ENCODE measurements around the gene PPP1R9A.
"Not testable (repeated sequence)": the region's sequence is repeated elsewhere in the genome, so short reads cannot be mapped to it uniquely, and the experiment has no call there.

The PPP1R9A gene

DNA sequence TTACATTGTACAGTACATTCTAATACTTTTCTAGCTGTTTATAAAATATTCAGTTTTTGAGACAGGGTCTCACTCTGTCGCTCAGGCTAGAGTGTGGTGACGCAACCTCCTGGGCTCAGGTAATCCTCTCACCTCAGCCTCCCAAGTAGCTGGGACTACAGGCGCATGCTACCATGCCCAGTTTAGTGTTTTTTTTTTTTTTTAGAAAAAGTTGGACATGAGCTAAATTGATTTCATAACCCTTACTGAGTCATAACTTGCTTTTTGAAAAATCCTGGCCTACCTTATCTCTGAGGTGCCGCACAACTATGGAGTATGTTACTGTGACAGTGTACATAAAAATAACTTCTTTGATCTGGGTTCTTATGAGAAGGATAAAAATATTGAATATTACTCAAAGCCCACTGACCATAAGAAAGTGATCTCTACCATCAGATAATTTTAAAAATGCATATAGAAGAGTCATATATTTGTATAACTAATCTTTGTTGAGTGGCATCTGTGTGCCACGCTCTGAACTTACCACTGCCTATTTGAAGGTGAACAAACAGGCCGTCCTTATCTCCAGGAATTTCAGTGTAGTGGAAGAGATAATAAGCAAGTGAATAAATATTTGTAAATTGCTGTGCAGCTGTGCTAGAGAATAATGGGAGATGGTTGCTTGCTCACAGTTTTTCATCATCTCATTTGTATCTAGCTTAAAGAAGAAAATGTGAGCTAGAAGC is 73.2 kb downstream of the PPP1R9A start:
- DNase-seq = no peak

DNA sequence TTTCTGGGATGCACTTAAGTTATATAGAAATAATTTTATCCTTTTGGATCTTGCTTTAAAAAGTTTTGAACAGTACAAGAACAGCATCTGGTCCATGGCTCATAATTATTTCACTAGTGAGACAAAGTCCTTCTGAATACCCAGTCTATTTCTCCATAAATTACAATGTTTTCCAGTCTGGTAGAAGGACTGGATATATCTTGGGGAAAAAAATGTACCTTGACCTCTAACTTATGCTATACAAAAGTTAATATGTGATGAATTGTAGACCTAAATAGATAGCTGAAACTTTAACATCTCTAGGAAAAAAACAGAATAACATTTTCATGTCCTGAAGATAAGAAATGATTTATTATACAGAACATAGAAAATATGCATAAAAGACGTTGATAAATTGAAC is 88.5 kb downstream of the PPP1R9A start:
- no peak for DNase-seq

DNA sequence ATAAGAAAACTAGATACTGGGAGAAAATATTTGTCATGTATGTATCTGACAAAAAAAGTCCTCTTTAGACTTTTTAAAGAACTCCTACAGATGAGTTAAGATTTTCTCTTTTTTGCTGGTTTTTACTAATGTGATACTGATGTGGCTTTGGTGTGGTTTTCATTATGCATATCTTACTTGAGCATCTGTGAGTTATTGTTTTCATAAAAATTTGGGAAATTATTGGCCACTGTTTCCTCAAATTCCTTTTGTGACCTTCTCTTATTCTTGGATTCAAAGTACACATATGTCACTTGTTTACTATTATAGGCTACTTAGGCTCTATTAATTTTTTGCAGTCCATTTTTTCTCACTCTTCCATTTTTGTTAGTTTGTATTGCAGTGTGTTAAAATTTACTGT is 89.0 kb downstream of the PPP1R9A start:
- no peak for DNase-seq

DNA sequence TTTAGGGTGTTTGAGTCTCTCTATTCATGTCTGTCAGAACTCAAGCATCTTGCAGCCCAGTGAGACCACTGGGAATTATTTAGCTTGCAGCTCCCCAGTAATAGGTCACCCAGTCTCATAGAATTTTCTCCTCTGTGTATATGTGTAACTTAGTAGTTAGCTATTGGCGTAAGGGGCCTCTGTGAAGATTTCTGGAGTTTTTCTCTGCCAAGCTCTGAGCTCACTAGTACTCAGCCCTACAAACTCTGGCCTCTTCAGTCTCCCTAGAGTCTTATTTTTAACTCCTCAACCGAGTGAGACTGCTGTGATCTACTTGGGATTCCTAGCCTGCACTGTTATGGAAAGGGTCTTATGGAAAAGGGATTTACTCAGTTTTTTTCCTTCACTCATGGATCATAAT is 90.2 kb downstream of the PPP1R9A start:
- no peak for DNase-seq

DNA sequence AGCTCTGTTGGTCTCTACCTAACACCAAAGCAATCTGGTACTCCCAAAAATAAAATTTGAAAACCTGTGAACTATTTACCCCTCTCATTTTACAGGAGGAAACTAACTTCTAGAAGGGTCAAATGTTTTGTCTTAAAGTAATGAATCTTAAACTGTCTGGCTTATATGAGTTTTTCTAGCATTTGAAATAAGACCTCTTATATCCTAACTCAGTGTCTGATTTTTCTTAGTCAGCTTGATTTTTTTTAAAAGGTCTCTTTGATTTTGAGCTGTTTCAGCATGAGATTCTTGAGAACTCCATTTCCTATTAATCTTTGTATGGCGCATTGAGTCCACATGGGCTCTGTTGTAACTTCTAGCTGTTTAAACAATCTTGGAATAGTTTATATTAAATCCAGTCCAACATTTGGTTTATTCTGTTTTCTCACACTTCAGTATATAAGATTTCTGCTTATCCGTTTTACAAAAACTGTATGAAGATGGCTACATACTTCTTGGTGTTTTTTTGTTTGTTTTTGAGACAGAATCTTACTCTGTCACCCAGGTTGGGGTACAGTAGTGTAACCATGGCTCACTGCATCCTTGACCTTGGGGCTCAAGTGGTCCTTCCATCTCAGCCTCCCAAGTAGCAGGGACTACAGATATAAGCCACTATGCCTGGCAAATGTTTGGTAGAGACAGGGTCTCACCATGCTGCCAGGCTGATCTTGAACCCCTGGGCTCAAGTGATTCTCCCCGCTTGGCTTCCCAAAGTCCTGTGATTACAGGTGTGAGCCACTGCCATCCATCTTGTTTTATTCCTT is 91.1 kb downstream of the PPP1R9A start:
- DNase-seq = no peak

DNA sequence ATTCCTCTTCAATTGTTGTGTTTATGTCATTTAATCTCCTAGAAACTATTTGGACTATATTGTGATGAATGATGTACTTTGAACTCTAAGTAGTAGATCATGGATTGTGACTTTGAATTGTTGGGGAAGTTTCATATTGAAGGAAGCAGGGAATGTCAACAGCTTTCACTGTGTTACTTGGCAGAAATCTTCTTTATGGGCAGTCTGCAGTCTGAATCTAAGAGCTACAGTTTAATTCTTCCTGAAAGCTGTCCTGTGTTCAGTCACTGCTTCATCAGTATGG is 91.6 kb downstream of the PPP1R9A start:
- DNase-seq = no peak

DNA sequence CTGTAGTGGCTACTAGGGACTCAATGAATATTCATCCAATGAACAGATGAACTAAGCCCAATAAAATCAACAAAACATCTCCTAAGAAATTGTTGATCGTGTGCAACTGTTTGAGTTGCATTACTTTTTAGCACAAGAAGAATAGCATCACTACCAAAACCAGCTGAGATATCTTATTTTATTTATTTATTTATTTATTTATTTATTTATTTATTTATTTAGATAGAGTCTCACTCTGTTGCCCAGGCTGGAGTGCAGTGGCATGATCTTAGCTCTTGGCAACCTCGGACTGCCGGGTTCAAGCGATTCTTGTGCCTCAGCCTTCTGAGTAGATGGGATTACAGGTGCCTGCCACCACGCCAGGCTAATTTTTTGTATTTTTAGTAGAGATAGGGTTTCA is 92.2 kb downstream of the PPP1R9A start:
- DNase-seq = not testable (repeated sequence)

DNA sequence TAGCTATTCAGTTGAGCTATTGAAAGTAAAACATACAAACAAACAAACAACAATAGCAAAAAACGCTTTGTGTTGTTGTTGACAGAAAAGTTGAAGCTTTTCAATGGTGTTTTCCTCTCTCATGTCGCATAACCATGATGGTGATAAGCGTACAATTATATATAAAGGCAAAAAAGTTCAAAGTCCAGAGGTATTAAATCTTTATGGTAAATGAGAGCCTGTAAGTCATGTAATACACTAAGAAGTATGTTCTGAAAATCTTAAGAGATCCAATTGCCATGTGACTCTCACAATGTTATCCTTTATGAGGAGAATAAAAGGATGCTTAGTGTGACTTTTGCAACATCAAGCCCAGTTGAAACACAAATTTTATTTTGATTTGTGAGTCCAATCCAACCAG is 93.9 kb downstream of the PPP1R9A start:
- DNase-seq = no peak

DNA sequence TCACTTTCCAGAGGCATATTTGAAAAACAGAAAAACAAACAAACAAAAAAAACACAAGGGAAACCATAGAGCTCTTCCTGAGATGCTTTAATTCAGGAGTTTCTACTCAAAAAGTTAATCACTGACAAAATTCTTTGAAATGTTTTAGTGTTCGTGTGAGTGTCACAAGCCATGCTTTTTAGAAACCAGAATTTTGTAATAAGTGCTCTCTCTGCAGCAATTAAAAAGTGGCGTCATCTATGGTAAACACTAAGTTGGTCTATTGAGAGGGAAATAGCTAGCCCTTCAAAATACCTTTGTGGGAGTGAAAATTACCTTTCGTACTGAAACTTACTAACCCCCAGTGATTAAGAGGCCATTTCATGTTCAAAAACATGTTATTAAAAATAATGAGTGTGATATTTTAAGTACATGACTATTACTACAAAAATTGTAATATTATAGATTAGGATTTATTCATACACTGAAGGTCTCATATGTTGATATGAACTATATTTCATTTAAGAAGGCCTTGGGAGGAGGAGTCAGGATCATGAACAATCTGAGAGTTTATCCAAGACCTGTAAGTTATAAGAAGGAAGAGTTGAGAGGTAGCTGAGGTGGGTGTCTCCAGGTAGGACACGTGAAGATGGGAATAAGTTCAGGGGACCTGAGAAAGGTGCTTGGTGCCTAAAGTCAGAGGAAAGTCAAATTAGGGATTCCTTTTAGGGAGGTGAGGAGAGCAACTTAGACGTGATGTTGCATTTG is 94.6 kb downstream of the PPP1R9A start:
- no peak for DNase-seq

DNA sequence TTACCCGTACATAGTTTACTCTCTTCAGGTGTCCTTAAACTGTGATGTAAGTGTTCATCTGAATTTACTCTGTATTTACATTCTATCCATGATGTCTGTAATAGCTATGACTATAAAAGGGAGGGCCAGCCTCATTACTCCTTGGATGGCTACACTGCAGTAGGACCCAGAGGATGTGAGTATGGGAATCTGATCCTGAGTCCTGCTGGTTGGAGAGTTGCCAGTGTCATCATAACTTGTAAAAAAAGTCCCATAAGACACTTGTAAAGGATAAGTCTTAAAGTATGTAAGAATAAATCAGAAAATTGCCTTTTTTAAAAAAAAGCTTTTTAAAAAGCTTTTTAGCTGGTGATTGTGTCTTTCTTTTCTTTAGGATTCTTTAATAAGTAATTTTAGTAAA is 95.4 kb downstream of the PPP1R9A start:
- DNase-seq = no peak

DNA sequence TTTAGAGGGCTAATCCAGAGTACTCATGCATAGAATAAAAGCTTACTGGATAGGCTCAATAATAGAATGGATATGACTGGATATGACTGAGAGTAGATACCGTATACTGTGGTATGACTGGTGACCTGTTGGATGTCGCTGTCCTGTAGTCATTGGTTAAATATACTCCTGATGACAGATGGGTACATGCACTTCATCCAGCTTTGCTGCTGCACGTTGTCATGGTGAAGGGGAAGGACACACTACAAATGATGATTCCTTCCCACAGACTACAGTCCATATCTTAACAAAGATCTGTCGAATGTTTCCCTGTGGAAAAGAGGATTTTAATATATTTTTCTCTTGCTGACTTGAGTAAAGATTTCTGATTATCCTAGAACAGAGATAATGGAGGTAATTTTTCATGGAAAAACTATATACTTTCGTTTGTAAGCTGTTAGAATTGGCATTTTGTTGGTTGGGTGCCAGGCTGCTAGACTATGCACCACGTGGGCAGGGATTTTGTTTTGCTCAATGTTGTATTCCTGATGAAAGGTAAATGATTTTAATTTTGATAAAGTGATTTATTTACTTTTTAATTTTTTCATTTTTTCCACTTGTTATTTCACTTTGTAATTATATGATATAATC is 97.3 kb downstream of the PPP1R9A start:
- no peak for DNase-seq

DNA sequence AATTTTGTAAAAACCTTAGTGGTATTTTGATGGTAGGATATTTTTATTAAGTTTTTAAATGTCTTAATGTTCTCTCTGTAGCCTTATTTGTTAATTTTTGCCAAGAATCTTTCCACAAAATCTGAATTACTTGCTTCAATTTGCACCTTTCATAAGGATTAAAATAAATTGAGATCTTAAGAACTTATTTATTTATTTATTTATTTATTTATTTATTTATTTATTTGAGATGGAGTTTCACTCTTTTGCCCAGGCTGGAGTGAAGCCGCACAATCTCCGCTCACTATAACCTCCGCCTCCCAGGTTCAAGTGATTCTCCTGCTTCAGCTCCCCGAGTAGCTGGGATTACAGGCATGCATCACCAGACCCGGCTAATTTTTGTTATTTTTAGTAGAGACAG is 98.6 kb downstream of the PPP1R9A start:
- DNase-seq = no peak

DNA sequence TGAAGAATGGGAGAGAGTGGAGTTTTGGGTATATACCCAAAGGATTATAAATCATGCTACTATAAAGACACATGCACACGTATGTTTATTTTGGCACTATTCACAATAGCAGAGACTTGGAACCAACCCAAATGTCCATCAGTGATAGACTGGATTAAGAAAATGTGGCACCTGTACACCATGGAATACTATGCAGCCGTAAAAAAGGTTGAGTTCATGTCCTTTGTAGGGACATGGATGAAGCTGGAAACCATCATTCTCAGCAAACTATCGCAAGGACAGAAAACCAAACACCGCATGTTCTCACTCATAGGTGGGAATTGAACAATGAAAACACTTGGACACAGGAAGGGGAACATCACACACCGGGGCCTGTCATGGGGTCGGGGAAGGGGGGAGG is 101.4 kb downstream of the PPP1R9A start:
- not testable (repeated sequence) for DNase-seq

DNA sequence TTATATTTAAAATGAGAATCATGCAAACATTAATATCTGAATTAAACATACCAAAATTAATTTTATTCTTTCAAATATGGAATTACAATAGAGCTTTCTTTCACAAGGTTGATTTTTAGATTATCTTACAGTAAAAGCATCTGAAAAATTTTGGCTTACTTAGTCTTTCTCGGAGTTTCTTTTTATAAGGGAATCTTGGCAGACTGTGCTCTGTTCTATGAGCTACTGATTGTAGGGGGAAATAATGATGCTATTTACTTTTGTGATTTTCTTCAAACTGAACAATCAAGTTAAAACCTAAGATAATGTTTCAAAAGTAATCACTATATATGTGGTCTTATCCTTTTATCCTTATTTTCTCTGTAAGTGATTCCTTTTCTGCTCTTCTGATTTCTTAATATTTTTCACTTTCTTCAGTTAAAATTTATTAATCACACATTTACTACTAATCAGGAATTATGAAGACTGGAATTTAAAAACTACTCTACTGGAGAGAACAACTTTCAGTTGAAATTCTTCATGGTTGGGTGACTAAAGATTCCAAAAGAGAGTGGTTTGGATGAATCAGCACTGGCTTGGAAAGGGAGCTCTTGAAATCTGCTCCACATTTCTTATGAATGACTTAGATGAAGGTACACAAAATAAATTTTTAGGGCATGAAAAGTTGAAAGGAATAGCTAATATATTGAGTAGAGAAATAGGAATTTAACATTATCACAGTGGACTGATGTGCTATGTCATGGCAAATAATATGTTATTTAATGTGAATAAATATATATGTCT is 103.9 kb downstream of the PPP1R9A start:
- DNase-seq = no peak

DNA sequence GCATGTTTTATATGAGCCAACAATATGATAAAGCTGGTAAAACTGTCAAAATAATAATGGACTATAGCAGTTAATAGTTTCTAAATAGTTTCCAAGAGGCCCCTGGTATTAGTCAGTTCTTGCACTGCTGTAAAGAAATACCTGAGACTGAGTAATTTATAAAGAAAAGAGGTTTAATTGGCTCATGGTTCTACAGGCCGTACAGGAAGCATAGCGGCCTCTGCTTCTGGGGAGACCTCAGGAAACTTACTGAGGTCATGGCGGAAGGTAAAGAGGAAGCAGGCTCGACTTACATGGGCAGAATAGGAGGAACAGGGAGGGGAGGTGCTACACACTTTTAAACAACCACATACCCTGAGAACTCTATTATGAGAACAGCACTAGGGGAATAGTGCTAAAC is 104.6 kb downstream of the PPP1R9A start:
- DNase-seq = no peak

DNA sequence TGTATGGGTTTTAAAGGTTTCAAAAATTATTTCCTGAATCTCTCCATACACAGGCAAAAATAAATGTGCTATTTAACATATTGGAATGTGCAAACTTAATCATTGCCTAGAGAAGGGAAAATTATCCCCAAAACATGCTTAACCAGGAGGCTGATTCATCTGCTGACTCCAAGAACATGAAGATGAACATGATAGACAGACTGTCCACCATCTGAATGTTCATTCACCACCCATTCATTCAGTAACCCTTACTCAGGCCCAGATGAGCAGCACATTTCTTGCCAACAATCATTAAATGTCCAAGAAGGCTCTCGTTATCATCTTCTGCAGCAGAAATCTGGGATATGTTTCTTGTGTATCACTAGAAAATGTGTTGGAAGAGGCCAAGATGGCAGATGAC is 110.6 kb downstream of the PPP1R9A start:
- DNase-seq = no peak

DNA sequence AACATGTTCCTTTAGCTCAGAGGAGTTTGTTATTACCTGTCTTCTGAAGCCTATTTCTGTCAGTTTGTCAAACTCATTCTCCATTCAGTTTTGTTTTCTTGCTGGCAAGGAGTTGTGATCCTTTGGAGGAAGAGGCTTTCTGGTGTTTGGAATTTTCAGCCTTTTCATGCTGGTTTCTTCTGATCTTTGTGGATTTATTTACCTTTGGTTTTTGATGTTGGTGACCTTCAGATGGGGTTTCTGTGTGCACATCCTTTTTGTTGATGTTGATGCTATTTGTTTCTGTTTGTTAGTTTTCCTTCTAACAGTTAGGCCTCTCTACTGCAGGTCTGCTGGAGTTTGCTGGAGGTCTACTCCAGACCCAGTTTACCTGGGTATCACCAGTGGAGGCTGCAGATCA is 118.6 kb downstream of the PPP1R9A start:
- no peak for DNase-seq

DNA sequence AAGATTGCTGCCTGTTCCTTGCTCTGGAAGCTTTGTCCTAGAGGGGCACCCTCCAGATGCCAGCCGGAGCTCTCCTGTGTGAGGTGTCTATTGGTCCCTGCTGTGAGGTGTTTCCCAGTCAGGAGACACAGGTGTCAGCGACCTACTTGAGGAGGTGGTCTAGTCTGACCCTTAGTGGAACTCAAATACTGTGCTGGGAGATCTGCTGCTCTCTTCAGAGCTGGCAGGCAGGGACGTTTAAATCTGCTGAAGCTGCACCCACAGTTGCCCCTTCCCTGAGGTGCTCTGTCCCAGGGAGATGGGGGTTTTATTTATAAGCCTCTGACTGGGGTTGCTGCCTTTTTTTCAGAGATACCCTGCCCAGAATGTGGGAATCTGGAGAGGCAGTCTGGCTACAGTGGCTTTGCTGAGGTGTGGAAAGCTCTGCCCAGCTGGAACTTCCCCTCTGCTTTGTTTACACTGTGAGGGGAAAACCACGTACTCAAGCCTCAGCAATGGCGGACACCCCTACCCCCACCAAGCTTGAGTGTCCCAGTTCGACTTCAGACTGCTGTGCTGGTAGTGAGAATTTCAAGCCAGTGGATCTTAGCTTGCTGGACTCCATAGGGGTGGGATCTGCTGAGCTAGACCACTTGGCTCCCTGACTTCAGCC is 119.2 kb downstream of the PPP1R9A start:
- DNase-seq = no peak

DNA sequence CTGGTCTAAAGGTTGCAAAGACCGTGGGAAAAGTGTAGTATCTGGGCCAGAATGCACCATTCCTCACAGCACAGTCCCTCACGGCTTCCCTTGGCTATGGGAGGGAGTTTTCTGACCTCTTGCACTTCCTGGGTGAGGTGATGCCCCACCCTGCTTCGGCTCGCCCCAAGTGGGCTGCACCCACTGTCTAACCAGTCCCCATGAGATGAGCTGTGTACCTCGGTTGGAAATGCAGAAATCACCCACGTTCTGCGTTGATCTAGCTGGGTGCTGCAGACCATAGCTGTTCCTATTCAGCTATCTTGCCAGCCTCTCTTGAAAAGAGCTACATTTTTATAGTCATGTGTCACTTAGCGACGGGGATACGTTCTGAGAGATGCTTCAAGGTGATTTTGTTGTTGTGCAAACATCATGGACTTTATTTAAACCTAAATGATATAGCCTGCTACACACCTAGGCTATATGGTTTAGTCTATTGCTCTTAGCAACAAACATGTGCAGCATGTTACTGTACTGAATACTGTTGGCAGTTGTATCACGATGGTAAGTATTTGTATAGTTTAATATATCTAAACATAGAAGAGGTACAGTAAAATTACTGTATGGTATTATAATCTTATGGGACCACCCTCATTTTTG is 120.0 kb downstream of the PPP1R9A start:
- DNase-seq = no peak

DNA sequence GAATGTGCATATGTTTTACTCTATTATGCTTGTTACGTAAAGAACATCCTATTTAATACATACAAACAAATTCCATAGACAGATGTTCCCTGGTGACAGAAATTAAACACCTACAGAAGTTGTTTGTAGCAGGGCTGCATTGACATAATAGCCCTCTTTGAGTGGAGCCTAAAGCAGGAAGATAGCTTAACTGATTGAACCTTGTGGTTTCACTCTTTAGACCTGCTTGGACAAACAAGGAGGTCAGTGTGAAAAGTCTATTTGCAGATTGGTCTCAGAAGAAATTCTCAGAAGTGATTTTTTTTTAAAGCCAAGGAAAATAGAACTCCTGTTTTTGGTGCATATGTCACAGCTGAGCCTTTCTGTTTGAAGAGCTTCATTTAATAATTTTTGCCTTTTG is 121.3 kb downstream of the PPP1R9A start:
- no peak for DNase-seq

DNA sequence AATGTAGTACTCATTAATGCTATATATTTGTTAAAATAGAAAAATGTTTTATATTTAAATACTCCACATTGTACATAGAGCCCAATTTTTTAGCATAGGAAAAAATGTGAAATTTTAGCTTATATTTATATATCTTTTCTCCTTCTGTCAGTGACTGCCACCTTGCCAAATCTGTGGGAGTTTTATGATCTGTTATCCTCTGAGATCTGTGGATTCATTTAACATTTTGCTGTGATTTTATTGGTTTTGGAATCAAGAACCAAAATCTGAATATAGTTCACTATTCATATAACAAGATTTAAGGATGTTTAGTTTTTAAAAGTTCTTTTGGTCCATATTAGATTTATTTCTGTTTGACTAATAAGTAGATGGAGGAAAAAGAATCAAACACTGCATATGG is 127.9 kb downstream of the PPP1R9A start:
- DNase-seq = no peak

DNA sequence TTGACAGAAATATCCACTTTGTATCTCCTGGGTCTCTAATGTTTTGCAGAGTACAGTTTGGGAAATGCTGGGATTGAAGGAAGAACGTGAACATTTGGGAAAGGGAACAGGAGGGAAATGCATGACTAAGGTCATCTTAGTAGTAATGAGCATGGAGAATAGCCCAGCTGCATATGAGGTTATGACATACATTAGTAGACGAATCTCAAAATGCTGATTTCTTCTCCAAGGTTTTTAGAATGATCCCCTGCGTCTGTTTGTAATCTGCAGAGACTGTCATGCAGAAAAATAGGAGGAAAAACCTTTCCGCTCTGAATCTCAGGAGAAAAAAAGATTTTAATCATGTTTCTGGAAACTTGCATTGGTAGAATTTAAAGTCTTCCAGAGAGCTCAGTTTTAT is 133.6 kb downstream of the PPP1R9A start:
- no peak for DNase-seq

All from stimulated activated CD4-positive, alpha-beta T cell treated with anti-CD3 and anti-CD28 coated beads, Interleukin-12 subunit alpha, Interleukin-12 subunit beta, amount 100 ng/mL, for 4 hours (primary cell).